HepG2 (cell line): Measurements from ENCODE around the gene PPP1R1A.

Experiments used
- ARNT ChIP-seq: fragments of 450-650 bp; IDR thresholded peaks from 2 replicates; pipeline ENCODE4 v1.6.1; 2017
- ASH2L ChIP-seq: fragments of 300-600, 200-600 bp; sonication (generic); IDR thresholded peaks from 2 replicates; pipeline ENCODE4 v1.7.0; 2017; ENCODE audit warnings: low read depth, mild to moderate bottlenecking, moderate library complexity, mixed read lengths, low read length; ENCODE audit not compliant: insufficient read length
- CTCF ChIP-seq: sonication (generic); formaldehyde crosslinking; IDR thresholded peaks from 2 replicates; pipeline ENCODE4 v1.5.0; 2020; ENCODE audit warnings: mild to moderate bottlenecking, missing genetic modification reagents, moderate library complexity
- FOSL1 ChIP-seq: sonication (generic); formaldehyde crosslinking; IDR thresholded peaks from 2 replicates; pipeline ENCODE4 v1.9.0; 2021; ENCODE audit warnings: missing genetic modification reagents, borderline replicate concordance
- MAFG ChIP-seq: sonication (generic); formaldehyde crosslinking; IDR thresholded peaks from 2 replicates; pipeline ENCODE4 v1.5.1; 2020; ENCODE audit warnings: mild to moderate bottlenecking, missing genetic modification reagents
- MED1 ChIP-seq: sonication (generic); formaldehyde crosslinking; IDR thresholded peaks from 2 replicates; pipeline ENCODE4 v1.4.0; 2020; ENCODE audit warnings: missing genetic modification reagents
- NFE2L2 ChIP-seq: fragments of 150-350 bp; IDR thresholded peaks from 2 replicates; pipeline ENCODE4 v1.6.1; 2014; ENCODE audit warnings: low read length
- NFYB ChIP-seq: sonication (generic); formaldehyde crosslinking; IDR thresholded peaks from 2 replicates; pipeline ENCODE4 v1.4.0; 2020; ENCODE audit warnings: missing genetic modification reagents
- NR2C2 ChIP-seq: sonication (generic); formaldehyde crosslinking; IDR thresholded peaks from 2 replicates; pipeline ENCODE4 v1.4.0; 2020; ENCODE audit warnings: missing genetic modification reagents, mild to moderate bottlenecking, moderate library complexity, borderline replicate concordance
- PHB2 ChIP-seq: fragments of 450-650 bp; IDR thresholded peaks from 2 replicates; pipeline ENCODE4 v1.6.1; 2018; ENCODE audit not compliant: partially characterized antibody
- POLR2A ChIP-seq, 2 experiments: IDR thresholded peaks; 2 replicates each; pipeline ENCODE4 v1.6.1; 2011; ENCODE audit warnings: low read depth in 2 of 2, low read length in 2 of 2, mild to moderate bottlenecking in 1 of 2, moderate library complexity in 1 of 2; ENCODE audit not compliant: insufficient read depth in 1 of 2
- SIN3B ChIP-seq: fragments of 150-350 bp; IDR thresholded peaks from 2 replicates; pipeline ENCODE4 v1.6.1; 2014; ENCODE audit warnings: low read length
- TCF7L2 ChIP-seq: IDR thresholded peaks from 2 replicates; pipeline ENCODE4 v1.6.1; 2011; ENCODE audit warnings: mild to moderate bottlenecking, low read depth, low read length, moderate library complexity
- ZFP36 ChIP-seq: fragments of 150-350 bp; IDR thresholded peaks from 2 replicates; pipeline ENCODE4 v1.6.1; 2018; ENCODE audit warnings: borderline replicate concordance, low read length, low read depth; ENCODE audit not compliant: partially characterized antibody

DNA sequence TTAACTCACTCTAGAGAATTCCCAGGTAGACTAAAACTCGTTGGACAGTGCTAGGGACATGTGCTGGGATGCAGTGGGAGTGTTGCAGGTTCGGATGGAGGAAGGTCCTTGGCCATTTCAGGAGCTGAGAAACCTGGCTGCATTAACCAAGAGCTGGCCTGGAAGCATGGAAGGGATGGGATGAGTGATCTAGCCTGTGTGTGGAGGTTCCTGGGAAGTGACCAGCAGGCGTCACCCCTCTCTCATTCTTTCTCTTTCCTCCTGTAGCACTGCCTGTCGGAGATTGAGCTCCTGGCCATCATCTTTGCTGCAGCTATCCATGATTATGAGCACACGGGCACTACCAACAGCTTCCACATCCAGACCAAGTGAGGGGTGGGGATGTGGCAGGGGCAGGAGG is 15.6 kb downstream of the PPP1R1A start:
- TF ChIP-seq NR2C2 (CRISPR knock-in tag) (no peak), MAFG (no peak), FOSL1 (no peak), ARNT (no peak), CTCF (CRISPR knock-in tag) (0 out of 2 replicates have a peak, but pooled peaks have one; percentile 8), ASH2L (no peak), PHB2 (no peak), NFE2L2 (no peak), ZFP36 (no peak), MED1 (CRISPR knock-in tag) (no peak), NFYB (no peak), SIN3B (no peak), POLR2A (IDR thresholded peaks at IDR 0.05; ENCODE audit: insufficient read depth in 1 of 2, low read depth in 2 of 2, low read length in 2 of 2) (no peak), TCF7L2 (no peak)
